GM12801 (cell line): ENCODE results near the gene NUBPL.

ENCODE experiments used
- TF ChIP-seq, protein P1 (sequence below): IDR thresholded peaks from one replicate; pipeline ENCODE4 v1.5.1; 2011; ENCODE audit warnings: control low read depth; ENCODE audit not compliant: insufficient read length; ENCODE audit errors: extremely low read depth

Gene NUBPL

DNA sequence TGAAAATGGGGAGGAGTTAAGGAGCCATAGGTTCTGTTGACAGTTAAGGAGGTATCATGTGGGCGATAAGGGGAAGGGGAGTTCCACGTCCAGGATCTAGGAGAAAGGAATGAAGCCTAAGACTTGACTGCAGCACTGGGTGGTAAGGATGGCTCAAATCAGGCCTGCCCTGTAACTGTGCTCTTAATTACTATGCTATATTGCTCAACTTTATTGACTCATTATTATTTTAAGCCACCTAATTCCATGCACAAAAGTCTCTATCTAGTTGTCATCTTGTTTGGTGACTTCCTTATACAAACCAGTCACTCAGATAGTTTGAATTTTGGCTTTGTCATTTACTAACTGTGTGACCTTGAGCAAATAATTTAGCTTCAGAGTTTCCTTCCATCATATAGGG lies 273.8 kb downstream of the NUBPL start:
- TF ChIP-seq, protein P1, sequence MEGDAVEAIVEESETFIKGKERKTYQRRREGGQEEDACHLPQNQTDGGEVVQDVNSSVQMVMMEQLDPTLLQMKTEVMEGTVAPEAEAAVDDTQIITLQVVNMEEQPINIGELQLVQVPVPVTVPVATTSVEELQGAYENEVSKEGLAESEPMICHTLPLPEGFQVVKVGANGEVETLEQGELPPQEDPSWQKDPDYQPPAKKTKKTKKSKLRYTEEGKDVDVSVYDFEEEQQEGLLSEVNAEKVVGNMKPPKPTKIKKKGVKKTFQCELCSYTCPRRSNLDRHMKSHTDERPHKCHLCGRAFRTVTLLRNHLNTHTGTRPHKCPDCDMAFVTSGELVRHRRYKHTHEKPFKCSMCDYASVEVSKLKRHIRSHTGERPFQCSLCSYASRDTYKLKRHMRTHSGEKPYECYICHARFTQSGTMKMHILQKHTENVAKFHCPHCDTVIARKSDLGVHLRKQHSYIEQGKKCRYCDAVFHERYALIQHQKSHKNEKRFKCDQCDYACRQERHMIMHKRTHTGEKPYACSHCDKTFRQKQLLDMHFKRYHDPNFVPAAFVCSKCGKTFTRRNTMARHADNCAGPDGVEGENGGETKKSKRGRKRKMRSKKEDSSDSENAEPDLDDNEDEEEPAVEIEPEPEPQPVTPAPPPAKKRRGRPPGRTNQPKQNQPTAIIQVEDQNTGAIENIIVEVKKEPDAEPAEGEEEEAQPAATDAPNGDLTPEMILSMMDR, result no peak

DNA sequence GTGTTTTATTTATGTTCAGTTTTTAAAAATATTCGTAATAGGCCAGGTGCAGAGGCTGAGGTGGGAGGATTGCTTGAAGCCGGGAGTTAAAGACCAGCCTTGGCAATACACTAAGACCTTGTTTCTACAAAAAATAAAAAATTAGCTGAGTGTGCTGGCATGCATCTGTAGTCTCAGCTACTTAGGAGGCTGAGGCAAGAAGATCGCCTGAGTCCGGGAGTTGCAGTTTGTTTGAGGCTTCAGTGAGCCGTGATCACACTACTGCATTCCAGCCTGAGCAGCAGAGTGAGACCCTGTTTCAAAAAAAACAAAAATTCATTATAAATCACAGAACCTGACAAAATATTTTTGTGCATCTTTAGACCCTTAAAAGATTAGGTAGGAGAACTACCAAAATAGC lies 275.8 kb downstream of the NUBPL start:
- TF ChIP-seq, protein P1, result no peak

DNA sequence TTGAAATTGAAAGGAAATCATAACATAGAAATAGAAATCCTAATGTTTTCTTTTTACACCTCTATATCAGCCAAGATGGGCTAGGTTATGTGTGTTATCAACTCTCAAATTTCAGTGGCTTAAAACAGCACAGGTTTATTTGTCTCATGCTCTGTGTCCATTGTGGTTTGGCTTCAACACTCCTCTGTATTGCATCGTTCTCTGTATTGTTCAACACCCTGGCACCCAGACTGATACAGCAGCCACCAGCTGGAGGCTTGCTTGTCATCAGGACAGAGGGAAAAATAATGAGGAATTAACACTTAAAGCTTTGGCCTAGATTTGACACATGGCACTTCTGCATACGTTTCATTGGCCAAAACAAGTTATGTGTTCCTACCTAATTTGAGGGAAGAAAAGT lies 281.7 kb downstream of the NUBPL start:
- TF ChIP-seq, protein P1, result no peak

DNA sequence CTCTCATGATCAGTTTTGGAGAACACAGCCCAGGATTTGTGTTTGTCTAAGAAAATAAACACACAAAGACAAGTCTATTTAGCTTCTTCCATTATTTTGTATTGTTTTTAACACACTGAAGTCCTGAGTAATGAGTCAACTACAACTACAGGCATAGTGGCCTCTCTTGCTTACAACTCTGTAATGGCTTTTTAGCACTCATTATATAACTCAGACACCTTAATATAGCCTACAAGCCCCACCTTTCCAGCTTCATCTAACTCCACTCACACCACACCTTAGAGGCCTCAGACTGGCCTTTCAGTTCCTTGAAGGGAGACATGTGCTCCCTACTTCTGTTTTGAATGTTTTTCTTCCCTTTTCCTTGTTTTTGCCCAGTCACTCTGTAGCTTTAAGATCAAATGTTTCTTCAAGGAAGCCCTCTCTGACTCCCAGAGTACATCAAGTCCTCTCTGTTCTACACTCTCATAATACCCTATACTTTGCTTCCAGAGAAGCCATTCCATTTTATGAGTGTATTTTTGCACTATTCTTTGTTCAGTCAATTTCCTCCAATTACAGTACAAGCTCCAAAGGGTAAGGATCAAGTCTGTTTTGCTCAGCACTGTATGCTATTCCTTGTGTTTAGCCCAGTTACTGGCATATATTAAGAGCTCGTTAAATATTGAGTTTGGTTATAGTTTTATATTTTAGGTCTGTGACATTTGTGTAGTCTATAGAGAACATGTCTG lies 282.3 kb downstream of the NUBPL start:
- TF ChIP-seq, protein P1, result no peak

DNA sequence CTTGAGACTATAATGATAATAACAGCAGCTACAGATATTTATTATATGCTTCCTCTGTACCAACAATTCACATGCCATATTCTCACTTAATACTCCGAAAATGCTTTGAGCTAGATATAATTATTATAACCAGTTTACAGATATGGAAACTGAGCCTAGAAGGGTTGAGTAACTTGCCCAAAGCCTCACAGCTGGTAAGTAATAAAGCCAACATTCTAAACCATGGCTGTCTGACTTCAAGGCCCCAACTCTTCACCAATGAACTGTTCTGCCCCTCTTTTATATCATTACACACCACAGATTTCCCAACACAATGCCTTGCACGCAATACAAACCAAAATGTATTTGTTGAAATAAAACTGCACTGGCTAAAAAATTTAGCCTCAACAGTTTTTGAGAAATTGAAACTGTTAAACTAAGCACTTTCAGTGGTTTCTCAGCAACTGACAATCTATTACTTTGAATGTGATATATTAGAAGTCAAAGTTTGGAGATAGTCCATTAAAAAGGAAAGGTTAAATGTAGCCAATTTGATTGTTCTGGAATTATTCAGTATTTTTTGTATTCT lies 293.4 kb downstream of the NUBPL start:
- TF ChIP-seq, protein P1, result no peak

DNA sequence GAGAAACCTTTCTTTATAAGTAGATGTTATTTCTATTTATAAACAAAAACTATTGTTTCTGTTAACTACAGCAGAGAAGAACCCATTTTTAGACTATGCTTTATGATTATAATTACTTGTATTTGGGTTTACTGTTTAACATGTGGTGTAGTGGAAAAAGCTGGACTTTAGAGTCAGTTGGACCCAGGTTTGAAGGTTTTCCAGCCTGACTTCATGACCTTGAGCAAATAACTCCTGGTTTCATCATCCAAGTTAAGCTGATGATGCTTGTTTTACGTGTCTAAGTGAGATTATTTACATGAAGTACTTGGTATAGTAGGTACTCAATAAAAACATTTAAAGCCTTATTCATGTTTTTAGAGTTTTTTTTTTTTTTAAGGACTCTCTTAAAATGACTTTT lies 294.1 kb downstream of the NUBPL start:
- TF ChIP-seq, protein P1, result no peak

DNA sequence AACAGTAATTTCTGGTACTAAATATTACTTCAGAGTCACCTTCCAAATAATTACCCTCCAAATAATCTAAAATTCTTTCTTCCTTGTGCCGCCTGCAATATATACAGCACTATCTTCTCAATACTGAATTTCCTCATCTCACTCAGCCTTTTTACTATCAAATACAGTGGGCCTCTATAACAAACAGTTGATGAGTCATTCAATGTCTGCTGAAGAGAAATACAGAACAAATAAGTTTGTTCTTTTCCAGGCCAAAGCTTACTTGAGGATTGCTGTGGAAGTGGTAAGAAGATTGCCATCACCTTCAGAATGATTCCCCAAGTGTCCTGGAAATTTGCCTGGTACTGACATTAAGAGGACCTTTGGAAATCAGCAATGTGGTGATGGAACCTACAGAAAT lies 297.7 kb downstream of the NUBPL start:
- TF ChIP-seq, protein P1, result no peak
